Lower lobe of right lung (tissue), 2 donors: ENCODE results near the gene CENPA. TPM values are rescaled to one million over a fixed set of nuclear protein-coding genes. Genes with fewer than 3 reads are reported as not detected.

Experiments used
- ATAC-seq, 2 donors: fragments of 200-7000 bp; cut with Tn5 transposase; one replicate each; pipeline ENCODE4 v1.9.1; 2020 to 2022; ENCODE audit warnings: mild to moderate bottlenecking in 2 of 2, moderate library complexity in 2 of 2
- DNase-seq: peaks from one replicate; pipeline ENCODE4 v3.0.0-alpha.2; 2020
- H3K27ac ChIP-seq: fragments of 200-600 bp; one replicate; pipeline ENCODE4 v1.8.0; 2022
- H3K27me3 ChIP-seq: fragments of 200-600 bp; one replicate; pipeline ENCODE4 v1.8.0; 2022; ENCODE audit warnings: low read depth
- H3K36me3 ChIP-seq: fragments of 200-600 bp; one replicate; pipeline ENCODE4 v1.8.0; 2022; ENCODE audit warnings: mild to moderate bottlenecking
- H3K4me1 ChIP-seq: fragments of 200-600 bp; one replicate; pipeline ENCODE4 v1.8.0; 2022
- H3K4me3 ChIP-seq: fragments of 200-600 bp; one replicate; pipeline ENCODE4 v1.8.0; 2022; ENCODE audit warnings: mild to moderate bottlenecking
- H3K9me3 ChIP-seq: fragments of 200-600 bp; one replicate; pipeline ENCODE4 v1.8.0; 2022
- intact Hi-C: fragments of 100-400 bp; cut with DNase I; formaldehyde crosslinking; loops from one replicate; pipeline ENCODE4 v1.11.0; 2022
- total RNA-seq: library from RNA; stranded (reverse); fragmentation: NEBNext Ultra II Directional; extraction: Animal tissue kit (Norgen Biotek cat#: 25700); gene quantifications from one replicate; pipeline ENCODE4 v1.2.1, GENCODE V29; 2021
- TF ChIP-seq, protein P1 (sequence below): fragments of 200-600 bp; IDR thresholded peaks from one replicate; pipeline ENCODE4 v1.8.0; 2022; ENCODE audit warnings: antibody characterized with exemption, mild to moderate bottlenecking
- donor health status: DM: no; HTN: yes; CAD: no; lungs with severe emphysema.

CENPA gene
- total RNA-seq, 1 donor from 2014 or later, result 1.7 TPM

DNA sequence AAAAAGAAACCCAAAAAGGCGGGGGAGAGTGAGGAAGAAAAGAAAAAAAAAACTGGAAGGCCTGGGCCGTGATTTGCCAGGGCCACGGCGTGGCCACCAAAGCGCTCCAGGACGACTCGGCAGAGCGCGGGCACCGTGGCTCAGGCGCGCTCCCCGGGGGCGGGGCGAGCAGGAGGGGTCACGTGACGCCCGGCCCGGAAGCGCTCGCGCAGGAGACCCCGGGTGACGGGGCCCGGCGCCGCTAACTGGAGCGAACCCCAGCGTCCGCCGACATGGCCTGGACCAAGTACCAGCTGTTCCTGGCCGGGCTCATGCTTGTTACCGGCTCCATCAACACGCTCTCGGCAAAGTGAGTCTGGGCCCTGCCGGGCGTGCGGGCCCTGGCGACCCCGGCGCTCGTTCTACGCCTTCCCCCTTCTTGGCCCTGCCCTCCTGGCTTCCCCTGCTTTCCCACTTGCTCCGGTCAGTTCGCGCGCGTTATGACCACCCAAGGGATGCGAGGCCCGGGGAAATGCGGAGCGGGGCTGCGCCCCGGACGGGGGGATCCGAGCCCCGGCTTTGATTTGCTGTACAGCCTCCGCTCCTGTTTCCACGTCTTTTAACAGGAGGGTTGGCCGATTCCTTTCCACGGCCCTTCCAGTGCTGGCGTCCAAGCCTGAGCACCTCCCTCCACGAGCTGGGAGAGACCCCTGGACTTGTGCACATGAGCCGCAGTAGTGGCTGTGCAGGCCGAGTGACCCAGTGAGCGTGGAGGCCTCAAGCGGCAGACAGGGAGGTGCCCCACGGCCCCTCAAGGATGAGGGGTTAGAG, 21.6 kb upstream of the CENPA start, which contains the start of gene SLC35F6:
Gene SLC35F6 (plus strand): TSS at position 207 of the 810 bp plus-strand sequence. CDS start 66 bp downstream, at position 273.
- H3K36me3 ChIP-seq, result peaks cover 4% of the 10 kb centered on the region
- no peaks in the 10 kb centered on the region for H3K9me3 ChIP-seq
- peak; percentile 96 to 98 for ATAC-seq
- H3K4me1 ChIP-seq, result peaks cover 43% of the 10 kb centered on the region
- TF ChIP-seq, protein P1, sequence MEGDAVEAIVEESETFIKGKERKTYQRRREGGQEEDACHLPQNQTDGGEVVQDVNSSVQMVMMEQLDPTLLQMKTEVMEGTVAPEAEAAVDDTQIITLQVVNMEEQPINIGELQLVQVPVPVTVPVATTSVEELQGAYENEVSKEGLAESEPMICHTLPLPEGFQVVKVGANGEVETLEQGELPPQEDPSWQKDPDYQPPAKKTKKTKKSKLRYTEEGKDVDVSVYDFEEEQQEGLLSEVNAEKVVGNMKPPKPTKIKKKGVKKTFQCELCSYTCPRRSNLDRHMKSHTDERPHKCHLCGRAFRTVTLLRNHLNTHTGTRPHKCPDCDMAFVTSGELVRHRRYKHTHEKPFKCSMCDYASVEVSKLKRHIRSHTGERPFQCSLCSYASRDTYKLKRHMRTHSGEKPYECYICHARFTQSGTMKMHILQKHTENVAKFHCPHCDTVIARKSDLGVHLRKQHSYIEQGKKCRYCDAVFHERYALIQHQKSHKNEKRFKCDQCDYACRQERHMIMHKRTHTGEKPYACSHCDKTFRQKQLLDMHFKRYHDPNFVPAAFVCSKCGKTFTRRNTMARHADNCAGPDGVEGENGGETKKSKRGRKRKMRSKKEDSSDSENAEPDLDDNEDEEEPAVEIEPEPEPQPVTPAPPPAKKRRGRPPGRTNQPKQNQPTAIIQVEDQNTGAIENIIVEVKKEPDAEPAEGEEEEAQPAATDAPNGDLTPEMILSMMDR, result no peak
- H3K4me3 ChIP-seq, result peak within 1 kb of the TSS; percentile 94
- H3K27ac ChIP-seq, result peak within 1 kb of the TSS; percentile 93
- H3K27me3 ChIP-seq, result no peaks in the 10 kb centered on the region
- intact Hi-C loops, result no loop called here
- DNase-seq, result peak; percentile 91

DNA sequence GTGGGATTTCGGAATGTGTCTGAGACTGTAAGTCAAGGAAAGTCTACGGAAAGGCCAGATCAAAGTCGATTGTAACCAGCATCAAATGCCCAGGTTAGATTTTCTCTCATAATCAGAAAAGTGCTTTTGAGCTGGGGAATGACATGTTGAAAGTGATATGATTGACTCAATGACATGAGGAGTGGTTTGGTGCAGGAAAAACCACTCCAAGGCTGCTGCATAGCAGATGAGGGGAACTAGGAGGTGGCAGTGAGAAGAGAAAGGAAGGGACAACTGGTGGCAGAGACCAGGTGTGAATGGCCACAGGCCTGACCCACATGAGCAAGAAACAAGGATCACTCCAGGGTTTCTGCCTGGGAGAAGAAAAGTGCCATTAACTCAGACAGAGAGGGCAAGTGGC, 20.9 kb upstream of the CENPA start:
- DNase-seq (no peak), ATAC-seq (no peak)
- H3K27ac ChIP-seq, result peak overlapping the region; percentile 93
- no peaks in the 10 kb centered on the region for H3K27me3 ChIP-seq
- H3K36me3 ChIP-seq, result peaks cover 4% of the 10 kb centered on the region
- no peaks in the 10 kb centered on the region for H3K9me3 ChIP-seq
- TF ChIP-seq, protein P1, result no peak
- H3K4me3 ChIP-seq, result peak overlapping the region; percentile 94
- intact Hi-C loops, result no loop called here
- H3K4me1 ChIP-seq, result peaks cover 50% of the 10 kb centered on the region

DNA sequence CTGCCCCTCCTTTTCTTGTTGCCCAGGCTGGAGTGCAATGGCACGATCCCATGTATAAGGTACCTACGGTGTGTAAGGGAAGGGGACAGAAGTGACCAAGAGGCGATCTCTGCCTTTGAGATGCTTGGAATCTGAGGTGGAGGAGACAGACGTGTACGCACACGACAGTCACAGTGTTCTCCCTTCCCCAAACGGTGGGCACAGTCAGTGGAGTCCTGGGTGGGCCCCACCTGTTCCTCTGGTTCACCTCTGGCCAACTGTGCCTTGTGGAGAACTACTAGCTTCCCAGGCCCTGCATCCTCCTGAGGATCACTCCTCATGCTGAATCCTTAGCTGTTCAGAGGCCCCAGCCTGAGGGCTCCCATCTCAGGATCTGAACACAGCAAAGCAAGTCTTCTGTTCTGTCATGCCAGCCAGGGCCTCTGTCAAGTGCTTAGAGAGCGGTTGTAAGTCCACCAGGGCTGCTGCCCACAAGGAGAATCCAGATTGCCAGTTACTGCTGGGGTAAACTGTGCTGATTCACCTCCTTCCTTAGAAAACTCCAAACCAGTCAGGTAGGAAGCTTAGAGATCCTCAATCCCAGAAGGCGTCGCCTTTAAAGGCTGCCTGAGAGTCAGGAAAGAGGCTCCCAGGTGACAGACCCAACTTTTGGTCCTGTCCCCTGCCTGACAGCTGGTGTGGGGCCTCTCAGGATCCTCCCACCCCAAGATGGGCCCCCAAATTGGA, 20.2 kb upstream of the CENPA start:
- Histone ChIP-seq H3K4me1 (peaks cover 57% of the 10 kb centered on the region), H3K4me3 (peak overlapping the region; percentile 94), H3K27ac (peak overlapping the region; percentile 24), H3K9me3 (no peaks in the 10 kb centered on the region), H3K36me3 (peaks cover 4% of the 10 kb centered on the region), H3K27me3 (no peaks in the 10 kb centered on the region)
- DNase-seq (no peak), ATAC-seq (no peak)
- intact Hi-C loops, result no loop called here
- TF ChIP-seq, protein P1, result no peak

DNA sequence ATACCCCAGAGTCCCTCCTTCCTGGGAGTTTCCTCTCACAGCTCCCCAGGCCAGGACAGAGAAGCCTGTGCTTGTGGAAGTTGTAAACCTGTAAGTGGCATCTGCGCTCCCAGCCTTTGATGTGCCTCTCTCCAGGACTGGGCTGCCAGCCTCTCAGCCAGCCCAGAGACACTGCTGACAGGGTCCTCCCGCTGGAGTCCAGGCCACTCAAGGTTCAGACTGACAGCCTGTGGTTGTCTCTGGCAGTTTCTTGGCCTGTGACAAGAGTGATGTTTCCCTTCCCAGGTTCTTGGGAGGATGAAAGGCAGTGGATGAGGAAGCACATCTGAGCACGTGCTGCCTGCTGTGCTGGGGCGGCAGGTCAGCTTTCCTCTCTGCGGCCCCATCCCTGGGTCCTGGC, 18.7 kb upstream of the CENPA start:
- intact Hi-C loops, result no loop called here
- H3K4me1 ChIP-seq, result peaks cover 72% of the 10 kb centered on the region
- DNase-seq, result no peak

DNA sequence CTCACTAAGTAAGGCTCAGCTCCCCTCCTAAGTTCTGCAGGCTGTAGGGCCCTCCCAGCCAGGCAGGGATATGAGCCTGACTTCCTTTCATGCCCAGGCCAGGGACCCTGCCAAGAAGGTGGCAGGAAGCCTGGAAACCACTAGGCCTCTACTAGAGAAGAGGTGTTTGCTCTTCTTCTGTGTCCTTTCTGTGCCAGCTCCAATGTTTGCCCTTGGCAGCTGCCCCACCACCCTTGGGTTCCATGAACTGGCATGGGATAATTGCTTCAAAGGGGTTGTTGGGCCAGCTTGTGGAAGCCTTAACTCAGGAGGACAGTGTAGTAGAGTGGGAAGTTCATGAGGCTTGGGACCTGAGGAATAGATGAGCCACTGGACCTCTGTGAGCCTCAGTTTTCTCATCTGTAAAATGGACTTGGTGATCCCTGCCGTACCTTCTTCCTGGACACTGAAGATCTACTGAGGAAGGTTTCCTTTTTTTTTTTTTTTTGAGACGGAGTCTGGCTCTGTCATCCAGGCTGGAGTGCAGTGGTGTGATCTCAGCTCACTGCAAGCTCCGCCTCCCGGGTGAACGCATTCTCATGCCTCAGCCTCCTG, 17.9 kb upstream of the CENPA start:
- Histone ChIP-seq H3K9me3 (no peaks in the 10 kb centered on the region), H3K27me3 (no peaks in the 10 kb centered on the region), H3K27ac (no peak overlapping the region), H3K36me3 (peaks cover 4% of the 10 kb centered on the region), H3K4me1 (peaks cover 81% of the 10 kb centered on the region), H3K4me3 (no peak overlapping the region)
- no peak for DNase-seq
- ATAC-seq, result no peak
- intact Hi-C loops, result no loop called here
- TF ChIP-seq, protein P1, result no peak

More for the DNA sequence above, 18.7 kb upstream of the CENPA start:
- Histone ChIP-seq H3K36me3 (peaks cover 4% of the 10 kb centered on the region), H3K9me3 (no peaks in the 10 kb centered on the region), H3K27ac (peak overlapping the region; percentile 32), H3K4me3 (no peak overlapping the region), H3K27me3 (no peaks in the 10 kb centered on the region)
- TF ChIP-seq, protein P1, result no peak
- no peak for ATAC-seq
